Stimulated activated CD8-positive, alpha-beta memory T cell treated with anti-CD3 and anti-CD28 coated beads, Interleukin-7, amount 100 ng/mL, for 48 hours (primary cell): ENCODE measurements around the gene ADARB2.

Experiments used
- DNase-seq, 2 donors: peaks; one replicate each; pipeline ENCODE4 v3.0.0-alpha.2; 2020; ENCODE audit warnings: low read depth in 1 of 2; ENCODE audit errors: extremely low read depth in 1 of 2

Gene ADARB2

DNA sequence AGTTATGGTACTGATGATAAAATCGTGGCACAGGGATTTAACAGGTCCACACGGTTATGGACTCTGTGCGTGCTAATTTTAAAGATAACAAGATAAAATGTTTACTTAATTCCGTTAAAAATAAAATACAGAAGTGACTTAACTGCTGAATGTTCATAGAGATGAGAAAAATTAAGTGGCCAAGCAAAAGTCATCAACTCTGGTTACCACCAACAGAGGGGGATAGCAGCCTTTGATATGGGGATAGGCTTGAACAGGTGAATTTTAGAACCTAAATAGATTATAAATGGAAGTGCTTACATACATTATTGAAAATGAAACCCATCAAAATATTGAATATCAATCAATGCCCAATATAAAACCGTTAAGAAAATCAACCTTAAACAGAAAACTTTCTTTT is 436.2 kb downstream of the ADARB2 start:
- no peak for DNase-seq

DNA sequence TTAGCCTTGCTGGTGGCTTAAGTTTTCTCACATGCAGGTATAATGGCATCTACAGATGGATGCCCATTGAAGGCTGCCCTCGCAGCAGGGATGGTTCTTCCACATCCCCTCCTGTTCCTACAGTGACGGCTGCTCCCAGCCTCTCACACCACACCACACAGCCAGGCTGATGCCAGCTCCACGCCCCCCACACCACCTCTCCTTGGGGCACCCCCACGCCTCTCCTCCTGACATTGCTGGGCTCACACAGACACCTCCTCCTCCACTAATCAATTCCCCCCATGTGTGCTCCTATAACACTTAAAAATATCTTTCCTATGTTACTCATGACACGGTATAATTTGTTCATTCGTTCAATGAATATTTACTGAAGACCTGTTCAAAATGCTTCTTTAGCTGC is 437.1 kb downstream of the ADARB2 start:
- no peak for DNase-seq

DNA sequence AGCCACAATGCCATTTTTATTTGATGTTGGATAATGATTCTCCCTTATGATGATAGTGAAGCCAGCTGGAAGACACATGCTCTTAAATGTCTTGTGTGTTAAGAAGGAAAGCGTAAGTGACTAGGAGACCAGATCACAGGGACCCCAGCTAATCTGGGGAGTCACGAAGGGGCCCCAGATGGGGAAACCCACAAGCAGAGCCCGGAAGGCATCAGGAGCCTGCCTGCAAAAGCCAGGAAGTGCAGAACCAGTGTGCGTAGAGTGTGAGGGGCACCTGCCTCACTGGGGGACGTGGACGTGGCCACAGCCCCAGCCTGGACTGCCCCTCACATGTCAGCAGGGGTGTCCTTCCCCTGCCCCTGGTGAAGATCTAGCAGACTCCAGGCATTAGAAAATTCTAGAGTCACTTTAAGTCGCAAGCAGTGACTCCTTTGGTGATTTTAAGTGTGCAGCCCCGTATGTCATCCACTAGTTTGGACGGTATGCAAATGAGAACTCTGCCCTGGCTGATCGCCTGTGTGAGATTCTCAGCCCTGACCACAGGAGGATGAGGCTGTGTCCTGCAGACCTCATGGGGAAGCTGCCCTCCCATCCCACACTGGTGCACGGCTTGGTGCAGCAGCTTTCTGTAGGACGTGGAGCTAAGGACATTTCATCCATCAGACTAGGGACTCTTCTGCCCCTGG is 438.1 kb downstream of the ADARB2 start:
- DNase-seq, result no peak

DNA sequence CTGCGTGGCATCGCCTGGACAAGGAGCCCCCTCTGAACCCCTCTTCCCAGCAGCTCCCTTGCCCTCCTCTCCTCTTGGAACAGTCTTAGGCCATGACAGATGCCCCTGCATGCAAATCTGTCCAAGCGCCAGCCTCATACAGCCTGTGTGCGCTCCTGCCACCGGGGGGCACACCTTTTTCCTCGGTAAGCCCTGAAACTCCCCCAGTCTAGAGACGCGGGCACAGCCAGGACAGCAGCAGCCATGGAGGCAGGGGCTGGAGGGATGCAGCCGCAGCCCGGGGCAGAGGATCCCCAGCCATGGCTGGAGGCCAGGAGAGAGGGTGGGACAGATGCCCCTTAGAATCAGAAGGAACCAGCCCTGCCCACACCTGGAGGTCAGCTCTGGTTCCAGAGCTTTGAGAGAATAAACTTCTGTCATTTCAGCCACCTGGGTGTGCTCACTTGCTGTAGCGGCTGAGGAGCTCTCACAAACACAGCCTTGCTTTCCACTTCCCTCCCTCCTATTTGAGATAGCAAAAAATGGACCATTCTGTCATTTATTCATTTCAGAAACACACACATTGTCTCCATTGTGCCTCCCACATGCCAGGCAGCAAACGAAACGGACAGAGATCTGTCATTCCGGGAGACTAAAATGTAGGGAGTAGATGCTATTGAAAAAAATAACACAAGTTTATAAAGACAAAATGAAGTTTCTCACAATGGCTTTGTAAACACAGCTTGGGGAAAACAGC is 439.6 kb downstream of the ADARB2 start:
- no peak for DNase-seq

DNA sequence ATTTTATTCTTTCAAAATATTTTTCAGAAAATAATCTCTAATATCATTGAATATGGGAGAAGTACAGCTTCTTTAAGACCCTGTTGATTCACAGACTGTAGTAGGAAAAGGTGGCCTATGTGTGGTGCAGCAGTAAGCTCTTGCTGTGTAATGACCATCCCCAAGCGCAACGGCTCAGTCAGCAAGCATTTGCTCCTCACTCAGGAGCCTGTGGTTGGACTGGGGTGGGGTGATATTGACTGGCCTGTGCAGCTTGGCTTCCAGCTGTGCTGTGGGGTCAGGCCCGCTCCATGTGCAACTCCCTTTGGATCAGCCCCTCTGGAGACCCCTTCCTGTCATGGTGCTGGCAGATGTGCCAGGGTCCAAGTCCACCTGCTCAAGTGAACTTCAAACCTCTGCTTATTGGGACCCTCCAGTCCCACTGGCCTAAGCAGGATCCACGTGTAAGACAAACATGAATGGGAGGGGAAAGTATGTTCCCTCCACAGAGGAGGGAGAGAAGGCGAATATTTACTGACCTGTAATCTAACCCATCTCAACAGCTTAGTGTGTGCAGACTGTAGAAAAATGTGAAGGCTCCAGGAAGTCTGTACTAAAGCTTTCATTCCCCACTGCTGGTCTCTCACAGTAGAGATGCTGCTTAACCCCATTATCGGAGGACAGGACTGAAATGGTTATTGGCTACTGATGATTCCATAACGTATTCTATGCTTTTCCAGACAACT is 441.4 kb downstream of the ADARB2 start:
- DNase-seq, result no peak

DNA sequence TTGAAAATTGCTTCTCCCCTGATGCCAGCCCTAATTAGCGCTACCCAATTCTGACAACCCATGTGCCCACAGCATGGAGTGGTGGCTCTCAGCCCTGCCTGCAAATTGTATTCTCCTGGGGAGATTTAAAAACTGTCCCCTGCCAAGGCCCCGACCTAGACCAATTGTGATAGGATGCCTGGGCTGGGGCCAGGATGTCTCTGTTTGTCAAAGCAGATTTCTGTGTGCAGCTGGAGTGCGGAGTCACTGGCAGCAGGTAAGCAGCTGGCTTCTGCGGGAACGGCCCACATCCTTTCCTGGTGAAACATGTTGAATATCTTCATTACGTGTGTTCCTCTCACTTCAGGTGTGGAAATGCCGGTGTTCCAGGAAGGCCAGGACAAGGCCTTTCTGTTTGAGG is 442.6 kb downstream of the ADARB2 start:
- no peak for DNase-seq

DNA sequence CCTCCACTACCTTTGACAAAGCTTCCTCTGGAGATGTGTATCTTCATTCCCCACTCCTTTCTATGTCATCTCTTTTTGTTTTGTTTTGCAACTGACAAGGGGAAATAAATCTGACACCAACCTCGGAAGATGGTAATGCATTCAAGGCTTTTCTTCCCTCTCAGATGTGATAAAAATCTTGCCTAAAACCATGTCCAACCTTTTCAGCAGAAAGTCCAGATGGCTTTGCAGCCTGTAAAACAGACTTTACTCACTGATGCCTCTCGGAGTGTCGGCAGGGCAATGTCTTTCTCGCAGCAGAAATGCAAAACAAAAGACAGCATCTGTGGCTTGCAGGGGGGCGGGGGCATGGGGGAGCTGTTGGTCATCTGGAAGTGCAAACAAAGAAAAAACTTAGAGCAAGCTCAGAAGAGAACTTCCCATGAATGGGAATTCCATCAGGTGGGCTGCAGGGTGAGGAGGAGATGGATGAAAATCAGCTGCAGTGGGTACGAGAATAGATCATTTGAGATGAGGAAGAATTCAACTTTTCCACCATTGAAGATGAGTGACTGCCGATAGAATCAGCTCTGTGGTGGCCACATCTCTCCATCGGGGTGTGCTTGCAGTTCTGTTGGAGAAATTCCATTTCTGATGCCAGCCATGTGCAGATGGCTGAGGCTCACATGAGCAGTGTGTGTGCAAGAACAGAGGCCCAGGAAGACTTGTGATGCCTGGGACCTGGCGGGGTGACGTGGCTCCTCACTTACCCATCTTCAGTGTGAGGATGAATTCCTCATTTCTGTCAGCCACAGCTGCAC is 443.5 kb downstream of the ADARB2 start:
- DNase-seq, result no peak

DNA sequence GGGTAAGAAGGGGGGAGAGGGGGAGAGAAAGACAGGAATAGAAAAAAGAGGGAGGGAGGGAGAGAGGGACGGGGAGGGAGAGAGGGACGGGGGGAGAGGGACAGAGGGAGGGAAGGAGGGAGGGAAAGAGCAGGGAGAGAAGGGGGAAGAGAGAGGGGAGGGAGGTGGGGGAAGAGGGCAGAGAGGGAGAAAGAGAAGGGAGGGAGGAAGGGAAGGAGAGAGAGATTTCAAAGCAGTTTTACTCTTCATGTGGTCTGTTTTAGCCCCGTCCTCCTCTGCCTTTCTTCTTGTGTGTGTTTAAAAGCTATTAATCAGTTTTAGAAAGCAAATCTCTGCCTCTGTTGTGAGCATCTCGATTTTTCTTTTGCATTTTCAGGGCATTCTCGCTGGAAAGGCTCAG is 444.2 kb downstream of the ADARB2 start:
- DNase-seq, result no peak

DNA sequence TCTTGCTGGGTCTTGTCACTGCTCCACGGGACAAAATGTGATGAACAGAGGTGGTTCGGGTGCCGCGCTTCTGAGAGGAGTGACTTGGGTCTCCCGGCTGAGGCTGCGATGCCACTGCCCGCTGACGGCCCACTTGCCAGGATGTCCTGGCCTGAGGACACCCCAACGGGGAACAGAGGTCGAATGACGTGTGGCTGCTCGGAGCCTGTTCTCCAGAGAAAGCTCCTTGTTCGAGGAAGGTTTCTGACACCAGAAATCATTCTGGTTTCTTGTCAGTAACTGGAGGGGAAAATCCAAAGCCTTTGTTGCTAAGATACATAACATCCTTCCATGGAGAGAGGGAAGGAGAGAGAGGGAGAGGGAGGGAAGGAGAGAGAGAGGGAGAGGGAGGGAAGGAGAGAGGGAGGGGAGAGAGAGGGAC is 444.7 kb downstream of the ADARB2 start:
- no peak for DNase-seq

DNA sequence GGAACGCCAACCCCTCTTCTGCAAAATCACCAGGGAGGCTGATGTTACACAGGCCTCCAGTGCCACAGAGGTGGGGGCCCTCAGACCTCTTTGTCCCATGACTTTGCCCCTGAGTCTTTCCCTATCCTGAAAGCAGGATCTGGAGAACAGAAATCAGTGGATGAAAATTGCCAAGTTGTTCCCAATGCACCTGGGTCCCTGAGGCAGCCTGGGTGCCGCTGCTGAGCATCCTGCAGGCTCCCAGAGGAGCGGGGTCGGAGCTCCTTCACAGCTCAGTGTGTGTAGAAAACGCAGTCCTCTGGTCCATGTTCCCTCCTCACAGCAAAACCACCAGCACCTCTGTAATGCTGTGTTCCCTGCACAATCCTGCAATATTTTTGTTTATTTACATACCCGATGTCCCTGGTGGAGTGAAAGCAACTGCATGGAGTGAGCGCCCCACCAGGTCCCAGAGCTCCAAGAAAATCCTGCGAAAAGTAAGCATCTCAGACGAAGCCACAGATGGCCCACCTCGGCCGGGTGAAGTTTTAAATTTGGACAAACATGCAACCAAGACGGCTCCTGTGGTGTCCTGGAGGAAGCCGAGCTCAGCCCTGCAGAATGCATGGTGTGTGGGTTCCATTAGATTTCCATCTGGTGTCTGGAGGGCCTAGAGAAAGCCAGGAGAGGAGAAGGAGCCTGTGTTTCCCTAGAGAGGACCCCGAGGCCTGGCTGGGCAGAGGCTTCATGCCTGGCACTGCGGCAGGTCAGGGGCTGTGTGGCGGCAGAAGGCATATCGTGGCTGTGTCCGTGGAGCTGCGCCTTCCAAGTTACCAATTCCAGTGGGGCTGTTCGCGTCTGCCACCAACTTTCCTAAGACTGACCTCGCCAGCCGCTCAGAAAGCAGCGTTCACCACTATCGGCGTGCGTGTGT is 445.9 kb downstream of the ADARB2 start:
- DNase-seq, result no peak

DNA sequence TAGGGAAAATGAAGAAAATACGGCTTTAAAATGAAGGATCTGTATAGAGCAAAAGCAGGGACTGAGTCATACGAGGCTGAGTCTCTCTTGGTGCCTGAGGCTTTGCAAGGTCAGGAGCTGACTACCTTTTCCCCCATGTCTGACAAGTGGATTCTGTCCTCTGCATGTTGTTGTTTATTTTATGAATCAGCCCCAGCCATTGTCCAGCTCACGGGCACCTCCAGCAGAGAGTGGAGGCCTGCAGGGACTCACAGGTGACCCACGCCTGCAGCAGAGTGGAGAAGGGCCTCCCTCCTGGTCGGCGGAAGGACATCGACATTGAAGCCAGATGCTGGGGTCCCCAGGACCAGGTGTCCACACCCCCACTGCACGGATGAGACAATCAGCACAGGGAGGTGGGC is 447.3 kb downstream of the ADARB2 start:
- no peak for DNase-seq

DNA sequence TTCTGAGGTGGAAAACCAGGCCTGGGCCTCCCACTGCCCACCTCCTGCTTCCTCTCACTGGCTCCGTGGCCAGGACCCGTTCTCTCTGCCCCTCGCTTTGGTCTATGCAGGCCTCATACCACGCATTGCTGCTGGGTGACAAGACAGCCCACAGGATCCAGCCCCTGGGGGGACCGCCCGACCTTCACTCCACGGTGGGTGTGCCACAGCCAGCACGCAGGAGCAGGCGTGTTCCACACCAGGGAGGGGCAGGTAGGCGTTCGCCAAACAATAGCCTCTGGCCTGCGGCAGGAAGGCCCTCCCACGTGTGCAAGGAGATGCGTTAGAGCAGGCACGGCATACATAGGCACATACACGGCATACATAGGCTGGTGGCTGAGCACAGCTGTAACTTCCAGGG is 447.7 kb downstream of the ADARB2 start:
- no peak for DNase-seq

DNA sequence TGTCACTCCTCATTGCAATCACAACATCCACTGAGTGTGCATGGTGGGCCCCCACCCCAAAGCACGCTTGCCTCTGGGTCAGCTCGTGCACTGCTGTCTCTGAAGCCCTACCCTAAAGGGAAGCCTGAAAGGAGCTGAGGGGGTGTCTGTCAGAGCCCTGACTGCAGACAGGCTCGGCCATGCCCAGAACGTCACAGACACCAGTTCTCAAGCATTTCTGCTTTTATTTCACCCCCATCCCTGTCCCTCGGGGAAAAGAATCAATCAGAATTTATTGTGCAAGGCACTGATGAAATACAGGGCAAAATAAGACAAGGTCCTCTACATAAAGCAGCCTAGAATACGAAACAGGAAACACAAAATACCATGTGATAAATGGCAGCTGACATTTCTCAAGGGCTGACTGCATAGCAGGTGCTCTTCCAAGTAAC is 449.3 kb downstream of the ADARB2 start:
- DNase-seq, result no peak

DNA sequence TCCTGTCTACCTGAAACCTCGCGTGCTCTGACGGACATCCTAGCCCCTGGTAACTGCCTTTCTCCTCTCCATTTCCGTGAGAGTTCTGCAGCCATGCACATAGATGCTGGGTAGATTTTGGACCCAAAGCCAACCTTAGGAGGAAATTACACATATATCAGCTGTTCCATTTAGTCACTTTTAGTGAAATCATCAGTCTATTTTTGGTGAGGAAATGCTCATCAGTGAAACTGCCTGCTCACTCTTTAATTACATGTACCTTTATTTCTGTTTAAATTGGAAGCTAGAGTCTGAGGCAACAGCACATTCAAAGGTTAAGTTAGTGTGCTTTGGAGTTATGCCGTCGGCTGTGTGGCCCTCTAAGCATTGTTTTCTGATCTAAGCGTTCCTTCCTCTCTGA is 449.8 kb downstream of the ADARB2 start:
- no peak for DNase-seq

DNA sequence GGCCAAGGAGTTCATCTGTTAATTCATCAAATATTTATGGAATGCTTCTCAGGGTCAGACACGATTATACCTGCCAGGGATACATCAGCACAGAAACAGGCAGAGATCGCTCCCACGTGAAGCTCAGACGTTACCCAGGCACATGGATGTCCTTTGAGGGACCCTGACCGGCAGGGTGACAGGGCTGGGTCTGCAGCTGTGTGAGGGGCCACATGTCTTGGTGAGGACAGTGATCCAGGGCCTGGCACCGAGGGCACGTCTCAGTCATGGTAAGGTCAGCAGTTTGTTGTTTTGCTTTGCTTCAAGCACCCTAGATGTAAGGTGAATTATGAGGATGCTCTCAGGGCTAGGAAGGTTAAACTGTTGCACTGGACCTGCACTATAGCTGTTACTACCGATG is 453.2 kb downstream of the ADARB2 start:
- no peak for DNase-seq

DNA sequence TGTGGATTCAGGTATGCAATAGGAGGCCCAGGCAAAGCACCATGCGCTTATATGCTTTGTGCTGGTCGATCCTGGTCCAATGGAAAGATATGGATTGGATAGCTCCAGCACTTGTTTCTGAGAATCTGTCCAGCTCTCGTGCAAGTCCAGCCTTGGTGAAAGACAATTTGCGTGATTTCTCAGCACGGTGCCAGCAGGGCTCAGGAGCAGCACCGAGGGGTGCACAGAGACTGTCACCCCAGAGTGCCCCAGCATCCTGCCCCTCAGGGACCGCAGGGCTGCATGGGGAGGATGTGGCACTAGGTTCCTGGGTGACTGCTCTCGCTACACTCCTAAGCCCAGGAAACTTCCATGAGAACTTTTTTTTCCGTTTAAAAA is 455.9 kb downstream of the ADARB2 start:
- DNase-seq, result no peak

DNA sequence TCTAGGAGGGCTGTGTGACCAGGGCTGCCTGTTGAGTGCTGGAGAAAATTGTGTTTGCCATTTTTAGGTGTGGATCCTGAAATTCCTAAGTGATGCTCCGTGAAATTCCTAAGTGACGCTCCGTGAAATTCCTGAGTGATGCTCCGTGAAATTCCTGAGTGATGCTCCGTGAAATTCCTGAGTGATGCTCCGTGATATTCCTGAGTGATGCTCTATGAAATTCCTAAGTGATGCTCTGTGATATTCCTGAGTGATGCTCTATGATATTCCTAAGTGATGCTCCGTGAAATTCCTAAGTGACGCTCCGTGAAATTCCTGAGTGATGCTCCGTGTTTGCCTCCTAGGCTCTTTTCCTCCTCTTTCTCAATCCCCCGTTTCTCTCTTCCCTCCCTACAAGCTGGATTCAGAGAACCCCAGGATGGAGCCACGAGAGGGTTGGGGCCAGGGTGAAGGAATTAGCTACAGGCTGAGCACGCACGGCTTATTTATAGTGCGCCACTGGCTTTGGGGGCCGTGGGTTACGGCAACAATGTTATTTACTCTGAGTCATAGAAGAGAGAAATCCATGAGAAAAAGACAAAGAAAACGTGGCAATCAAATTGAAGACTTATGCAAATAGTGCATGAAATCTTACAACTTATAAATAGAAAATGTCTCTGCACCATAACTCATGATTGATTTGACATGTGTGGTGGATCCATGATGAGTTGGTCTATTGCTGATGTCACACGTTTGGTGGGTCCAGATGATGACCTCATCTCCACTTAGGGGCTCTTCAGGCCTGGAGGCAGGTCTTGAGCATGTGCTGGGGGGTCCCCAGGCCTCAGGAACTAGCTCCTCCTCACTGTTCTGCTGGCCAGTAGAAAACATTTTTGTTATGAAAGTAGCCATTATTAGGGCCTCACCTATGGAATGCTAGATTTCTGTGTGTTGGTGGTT is 456.6 kb downstream of the ADARB2 start:
- DNase-seq, result no peak

DNA sequence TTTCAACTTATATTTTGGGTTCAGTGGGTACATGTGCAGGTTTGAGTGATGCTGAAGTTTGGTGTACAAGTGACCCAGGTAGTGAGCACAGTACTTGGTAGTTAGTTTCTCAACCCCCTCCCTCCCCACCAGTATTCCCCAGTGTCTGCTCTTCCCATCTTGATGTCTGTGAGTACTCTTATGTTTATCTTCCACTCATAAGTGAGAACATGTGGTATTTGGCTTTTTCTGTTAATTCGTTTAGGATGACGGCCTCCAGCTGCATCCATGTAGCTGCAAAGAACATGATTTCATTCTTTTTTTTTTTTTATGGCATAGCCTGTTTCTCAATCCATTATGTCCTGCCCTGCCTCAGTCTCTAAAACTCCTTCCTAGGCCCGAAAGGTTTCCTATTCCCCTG is 459.0 kb downstream of the ADARB2 start:
- DNase-seq, result no peak
